NCI-H345 (cell line): ENCODE data around the gene SLC7A9.

ENCODE experiments used
- DNase-seq: peaks from one replicate; lab custom pipeline; 2025; lab: John Stamatoyannopoulos, UW

Gene SLC7A9

GRCh38 chr19:32869369-32869965 is at the start of gene SLC7A9:
Gene SLC7A9, minus strand, starts transcription at chr19:32869767. Its CDS starts 1,233 bp downstream, at chr19:32868534.
- no peak for DNase-seq

DNA sequence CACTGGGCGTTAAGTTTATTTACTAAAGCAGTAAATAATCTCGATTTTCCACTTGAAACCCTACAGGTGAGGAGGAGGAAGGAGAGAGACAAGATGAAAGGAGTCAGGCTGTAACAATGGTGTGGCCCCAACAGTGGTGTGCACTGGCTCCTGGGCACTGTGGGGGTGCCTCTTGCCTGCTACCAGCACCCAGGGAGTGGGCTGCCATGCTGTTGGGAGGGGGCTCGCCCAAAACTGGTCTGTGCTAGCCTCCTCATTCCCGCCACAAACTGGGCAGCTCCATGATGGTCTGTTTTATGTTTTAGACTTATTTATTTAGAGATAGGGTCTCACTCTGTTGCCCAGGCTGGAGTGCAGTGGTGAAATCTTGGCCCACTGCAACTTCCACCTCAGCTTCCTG is 49.8 kb upstream of the SLC7A9 start:
- DNase-seq: no peak

- DNase-seq: no peak
These were observed 48.0 kb upstream of the SLC7A9 start for GRCh38 chr19:32917616-32917996.

DNA sequence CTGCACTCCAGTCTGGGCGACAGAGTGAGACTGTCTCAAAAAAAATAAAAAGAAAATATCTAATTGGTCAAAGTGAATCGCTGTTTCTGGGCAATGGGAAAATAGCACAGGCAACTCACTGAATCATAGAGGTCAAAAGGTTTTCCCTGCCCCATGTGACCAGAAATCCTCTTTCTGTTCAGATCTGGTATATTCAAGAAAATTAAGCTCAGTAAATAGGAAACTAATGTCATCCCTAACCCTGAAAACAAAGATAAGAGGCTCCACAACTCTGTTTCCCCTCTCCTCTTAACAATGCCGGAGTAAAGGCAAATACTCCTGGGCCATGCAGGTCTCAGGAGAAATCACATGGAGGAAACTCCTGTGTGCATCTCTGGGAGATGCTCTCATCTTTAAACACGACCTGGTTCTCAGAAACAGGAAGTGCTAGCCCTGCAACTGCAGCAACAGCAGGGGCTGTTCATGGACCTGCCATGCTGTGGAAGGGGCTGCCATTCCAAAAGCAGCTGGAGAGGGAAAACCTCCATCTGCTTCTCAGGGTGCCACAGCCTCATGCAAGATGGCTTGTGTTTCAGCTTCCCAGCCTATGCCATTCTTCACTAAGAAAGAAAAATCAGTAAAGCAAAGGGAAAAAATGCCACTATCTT is 47.5 kb upstream of the SLC7A9 start:
- DNase-seq: no peak

- DNase-seq: no peak
These were observed 45.5 kb upstream of the SLC7A9 start for GRCh38 chr19:32914879-32915660.

GRCh38 chr19:32911467-32911866 is 41.9 kb upstream of the SLC7A9 start:
- no peak for DNase-seq

GRCh38 chr19:32910874-32911273 is 41.3 kb upstream of the SLC7A9 start:
- DNase-seq: no peak

DNA sequence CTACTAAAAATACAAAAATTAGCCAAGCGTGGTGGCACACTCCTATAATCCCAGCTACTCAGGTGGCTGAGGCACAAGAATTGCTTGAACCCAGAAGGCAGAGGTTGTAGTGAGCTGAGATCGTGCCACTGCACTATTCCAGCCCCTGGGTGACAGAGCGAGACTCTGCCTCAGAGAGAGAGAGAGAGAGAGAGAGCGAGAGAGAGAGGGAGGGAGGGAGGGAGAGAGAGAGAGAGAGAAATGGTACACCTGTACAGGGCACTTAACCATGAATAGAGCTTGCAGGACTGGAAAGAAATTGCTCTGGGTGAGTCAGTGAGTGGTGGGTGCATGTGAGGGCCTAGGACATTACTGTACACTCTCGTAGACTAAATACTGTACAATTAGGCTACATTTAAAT is 40.5 kb upstream of the SLC7A9 start:
- DNase-seq: no peak

GRCh38 chr19:32909257-32909656 is 39.7 kb upstream of the SLC7A9 start:
- DNase-seq: no peak

- DNase-seq: no peak
These were observed 39.1 kb upstream of the SLC7A9 start for GRCh38 chr19:32908641-32909190.

DNA sequence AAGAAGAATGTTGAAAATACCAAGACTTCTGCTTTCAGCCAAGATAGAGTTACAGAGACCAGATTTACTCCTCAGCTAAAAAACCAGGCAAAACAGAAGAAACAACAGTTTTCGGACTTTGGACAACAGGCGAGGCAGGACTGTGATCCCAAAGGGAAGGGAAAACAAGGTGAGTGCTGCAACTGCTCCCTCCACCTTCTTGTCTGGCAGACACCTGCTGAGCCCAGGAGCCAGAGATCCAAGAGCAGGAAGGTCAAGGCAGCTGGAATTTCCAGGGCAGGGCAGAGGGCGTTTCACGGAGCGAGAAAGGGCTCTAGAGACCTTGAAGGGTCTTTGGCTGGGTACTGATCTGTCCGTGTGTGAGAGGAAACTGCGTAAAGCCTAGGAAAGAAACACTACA is 32.9 kb upstream of the SLC7A9 start:
- DNase-seq: no peak

DNA sequence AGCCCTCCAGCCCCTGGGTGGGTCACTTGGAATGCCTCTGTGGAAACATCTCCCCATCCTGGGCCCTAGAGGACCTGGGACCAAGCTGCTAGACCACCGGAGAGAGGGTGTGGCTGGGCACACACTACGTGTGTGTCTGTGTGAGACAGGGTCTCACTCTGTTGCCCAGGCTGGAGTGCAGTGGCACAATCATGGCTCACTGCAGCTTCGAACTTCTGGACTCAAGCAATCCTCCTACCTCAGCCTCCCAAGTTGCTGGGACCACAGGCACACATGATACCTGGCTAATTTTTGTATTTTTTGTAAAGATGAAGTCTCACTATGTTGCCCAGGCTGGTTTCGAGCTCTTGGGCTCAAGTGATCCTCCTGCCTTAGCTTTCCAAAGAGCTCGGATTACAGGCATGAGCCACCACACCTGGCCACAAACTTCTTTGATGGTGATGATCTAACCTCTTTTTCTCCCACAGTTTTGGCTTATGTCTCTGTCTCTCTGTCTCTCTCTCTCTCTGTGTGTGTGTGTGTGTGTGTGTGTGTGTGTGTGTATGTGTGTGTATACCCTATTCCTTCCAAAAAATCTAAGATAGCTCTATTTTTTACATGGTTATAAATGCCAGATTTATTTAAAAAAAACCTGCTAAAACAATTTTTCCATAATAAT is 32.1 kb upstream of the SLC7A9 start:
- no peak for DNase-seq

GRCh38 chr19:32896516-32897214 is 27.1 kb upstream of the SLC7A9 start:
- DNase-seq: no peak

- DNase-seq: no peak
These were observed 25.8 kb upstream of the SLC7A9 start for GRCh38 chr19:32895384-32895783.

GRCh38 chr19:32891609-32892008 is 22.0 kb upstream of the SLC7A9 start:
- no peak for DNase-seq

GRCh38 chr19:32890841-32891240 is 21.3 kb upstream of the SLC7A9 start:
- DNase-seq: no peak

GRCh38 chr19:32890326-32890725 is 20.8 kb upstream of the SLC7A9 start:
- no peak for DNase-seq

DNA sequence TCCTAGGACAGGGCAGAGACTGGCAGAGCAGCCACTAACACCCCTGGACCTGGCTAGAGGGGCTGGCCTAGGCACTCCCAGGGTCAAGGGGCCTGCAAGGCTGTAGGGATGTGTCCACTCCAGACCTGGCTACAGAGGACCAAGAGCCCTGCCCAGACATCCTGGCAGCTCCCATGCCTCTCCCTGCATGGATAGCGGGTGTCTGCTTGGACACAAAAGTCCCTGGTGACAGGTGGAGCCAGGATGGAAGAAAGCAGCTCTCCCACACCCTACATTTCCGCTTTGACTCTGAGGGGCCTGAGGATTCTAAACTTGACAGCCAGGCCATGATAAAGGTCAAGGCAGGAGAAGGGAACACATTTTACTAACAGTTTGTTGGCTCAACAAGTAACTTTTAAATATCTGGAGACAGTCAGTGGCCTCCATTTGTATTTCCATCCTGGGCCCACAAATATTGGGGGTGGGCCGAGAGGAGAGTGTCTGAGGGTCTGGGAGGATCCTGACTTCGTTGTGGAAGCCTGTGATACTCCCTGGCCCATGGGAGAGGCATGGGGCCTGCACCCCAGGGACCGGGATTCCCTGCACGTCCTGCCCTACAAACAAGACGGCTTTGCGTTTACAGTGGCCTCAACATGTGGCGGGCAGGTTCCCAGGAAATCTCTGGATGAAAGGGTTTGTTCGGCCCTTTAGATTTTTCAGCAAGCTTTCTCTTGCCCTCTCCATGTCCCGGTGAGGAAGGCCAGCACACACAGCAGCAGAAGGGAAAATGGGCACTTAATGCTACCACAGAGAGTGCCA is 19.8 kb upstream of the SLC7A9 start:
- no peak for DNase-seq

DNA sequence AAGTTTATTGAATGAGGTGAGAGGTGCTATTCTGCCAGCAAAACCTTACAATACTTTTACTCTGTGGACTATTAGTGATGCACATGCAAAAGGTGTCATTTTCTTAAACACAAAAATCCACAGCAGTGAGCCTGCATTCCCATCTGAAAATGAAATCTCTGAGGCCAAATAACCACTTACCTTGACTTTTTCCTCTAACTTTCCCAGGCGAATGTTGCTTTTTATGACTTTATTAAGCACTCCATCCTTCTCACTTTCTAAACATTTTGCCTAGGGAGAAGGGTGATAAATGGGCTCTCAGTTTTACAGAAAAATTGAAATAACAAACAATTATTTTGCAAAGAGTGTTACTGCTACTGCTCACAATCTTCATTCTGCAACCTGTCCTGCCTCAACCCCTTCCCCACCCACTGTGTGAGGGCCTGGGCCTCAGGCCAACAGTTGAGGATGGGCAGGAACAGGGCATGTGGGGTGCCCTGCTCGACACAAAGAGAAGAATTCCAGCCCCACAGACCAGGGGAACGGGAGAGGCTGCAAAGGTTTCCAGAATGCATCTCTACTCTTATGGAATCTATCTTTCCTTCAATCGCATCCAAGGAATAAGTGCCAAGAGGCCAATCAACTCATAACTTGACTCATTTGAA is 18.1 kb upstream of the SLC7A9 start:
- no peak for DNase-seq

GRCh38 chr19:32886241-32886640 is 16.7 kb upstream of the SLC7A9 start:
- DNase-seq: no peak
